Nephron (organoid): ENCODE measurements around the gene MKI67.
A peak's percentile ranks its signal among the peaks of the same experiment; 100 is the strongest.

ENCODE experiments used
- H3K27ac Mint-ChIP-seq, 3 experiments: 2 replicates each; pipeline ENCODE4 v1.8.0; 2020; ENCODE audit warnings: mixed read lengths in 3 of 3, mild to moderate bottlenecking in 2 of 3, moderate library complexity in 1 of 3
- H3K27me3 Mint-ChIP-seq: 2 replicates; pipeline ENCODE4 v1.8.0; 2021; ENCODE audit warnings: low read depth, mild to moderate bottlenecking, moderate library complexity, mixed read lengths
- H3K36me3 Mint-ChIP-seq: 2 replicates; pipeline ENCODE4 v1.8.0; 2020; ENCODE audit warnings: low read depth, mixed read lengths
- H3K4me1 Mint-ChIP-seq: 2 replicates; pipeline ENCODE4 v1.8.0; 2020; ENCODE audit warnings: mixed read lengths
- H3K4me3 Mint-ChIP-seq, 3 experiments: 2 replicates each; pipeline ENCODE4 v1.8.0; 2020; ENCODE audit warnings: mild to moderate bottlenecking in 3 of 3, mixed read lengths in 3 of 3, moderate library complexity in 2 of 3
- H3K9me3 Mint-ChIP-seq: 2 replicates; pipeline ENCODE4 v1.8.0; 2020; ENCODE audit warnings: mixed read lengths
- CTCF ChIP-seq, 3 experiments: fragments of 200-600 bp; sonication (generic); IDR thresholded peaks; one replicate each; pipeline ENCODE4 v1.5.0; 2021; ENCODE audit warnings: antibody characterized with exemption in 3 of 3; ENCODE audit not compliant: unreplicated experiment in 3 of 3

The MKI67 gene

DNA sequence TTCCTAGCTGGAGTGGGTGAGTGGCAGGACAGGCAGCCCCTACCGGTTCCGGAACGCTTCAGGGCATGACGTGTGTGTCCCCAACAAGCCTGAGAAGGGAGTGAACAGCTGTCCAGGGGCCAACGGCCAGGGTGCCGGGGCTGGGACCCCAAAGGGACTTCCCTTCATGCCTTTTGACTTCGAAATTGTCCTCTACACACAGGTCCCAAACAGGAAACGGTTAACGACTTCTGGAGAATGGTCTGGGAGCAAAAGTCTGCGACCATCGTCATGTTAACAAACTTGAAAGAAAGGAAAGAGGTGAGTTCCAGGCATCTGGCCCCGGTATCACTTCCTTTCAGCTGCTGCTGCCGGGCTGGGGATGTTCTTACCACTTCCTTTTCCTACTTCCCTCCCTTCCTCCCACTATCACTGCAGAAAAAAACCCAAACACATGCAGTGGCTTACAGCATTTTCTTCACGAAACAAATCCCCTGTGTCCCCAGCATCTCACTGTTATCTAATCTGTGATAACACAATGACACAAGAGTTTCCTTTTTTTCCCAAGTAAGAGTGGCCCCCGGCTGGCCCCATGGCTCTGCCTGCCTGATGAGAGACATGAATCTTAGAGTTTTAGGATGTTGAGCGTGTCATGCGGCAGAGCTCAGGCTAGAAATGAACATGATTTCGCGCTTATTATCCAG, 63.2 kb downstream of the MKI67 start:
- H3K4me1 Mint-ChIP-seq, result peaks cover 22% of the 10 kb centered on the region
- H3K27ac Mint-ChIP-seq, result peak overlapping the region in 1 of 3 experiments; percentile 40
- no peaks in the 10 kb centered on the region for H3K9me3 Mint-ChIP-seq
- peaks cover 9% of the 10 kb centered on the region for H3K36me3 Mint-ChIP-seq
- no peak overlapping the region for H3K4me3 Mint-ChIP-seq
- TF ChIP-seq CTCF (IDR thresholded peaks at IDR 0.05; ENCODE audit: unreplicated experiment in 3 of 3), result no peak
- H3K27me3 Mint-ChIP-seq, result peaks cover 9% of the 10 kb centered on the region

DNA sequence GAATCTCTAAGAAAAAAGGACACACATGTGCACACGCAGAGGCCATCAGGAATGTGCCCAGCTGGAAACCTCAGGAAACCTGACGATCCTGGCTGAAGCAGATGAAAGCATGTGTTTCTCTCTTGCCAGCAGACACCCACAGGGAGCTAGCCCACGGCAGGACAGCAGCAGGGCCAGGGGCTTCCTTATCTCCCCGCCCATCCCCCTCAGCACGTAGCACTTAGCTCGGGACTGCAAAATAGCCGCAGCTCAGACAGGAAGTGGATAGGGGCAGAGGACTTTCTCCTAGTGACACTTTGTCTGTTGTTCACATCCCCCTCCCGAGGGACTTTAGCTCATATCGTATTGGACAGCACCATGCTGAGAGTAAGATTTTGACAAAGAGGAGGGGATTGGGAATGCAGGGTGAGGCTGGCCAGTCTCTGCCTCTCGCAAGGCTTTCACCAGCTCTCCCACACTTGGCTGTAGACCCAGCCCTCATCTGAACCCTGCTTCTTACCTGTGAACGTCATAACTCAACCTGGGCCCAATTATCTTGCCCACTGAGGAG, 63.8 kb downstream of the MKI67 start:
- Mint-ChIP-seq H3K4me3 (no peak overlapping the region), H3K27me3 (peaks cover 9% of the 10 kb centered on the region), H3K36me3 (peaks cover 9% of the 10 kb centered on the region), H3K27ac (peak overlapping the region; percentile 5 to 40 (median 35)), H3K9me3 (no peaks in the 10 kb centered on the region), H3K4me1 (peaks cover 22% of the 10 kb centered on the region)
- no peak for TF ChIP-seq CTCF (IDR thresholded peaks at IDR 0.05; ENCODE audit: unreplicated experiment in 3 of 3)

- peak overlapping the region in 2 of 3 experiments; percentile 5 to 35 for H3K27ac Mint-ChIP-seq
- peaks cover 22% of the 10 kb centered on the region for H3K4me1 Mint-ChIP-seq
- H3K4me3 Mint-ChIP-seq, result no peak overlapping the region
- no peaks in the 10 kb centered on the region for H3K9me3 Mint-ChIP-seq
- peaks cover 4% of the 10 kb centered on the region for H3K36me3 Mint-ChIP-seq
- peaks cover 6% of the 10 kb centered on the region for H3K27me3 Mint-ChIP-seq
- TF ChIP-seq CTCF (IDR thresholded peaks at IDR 0.05; ENCODE audit: unreplicated experiment in 3 of 3), result no peak
These were observed 64.6 kb downstream of the MKI67 start for GRCh38 chr10:128061306-128062300.

DNA sequence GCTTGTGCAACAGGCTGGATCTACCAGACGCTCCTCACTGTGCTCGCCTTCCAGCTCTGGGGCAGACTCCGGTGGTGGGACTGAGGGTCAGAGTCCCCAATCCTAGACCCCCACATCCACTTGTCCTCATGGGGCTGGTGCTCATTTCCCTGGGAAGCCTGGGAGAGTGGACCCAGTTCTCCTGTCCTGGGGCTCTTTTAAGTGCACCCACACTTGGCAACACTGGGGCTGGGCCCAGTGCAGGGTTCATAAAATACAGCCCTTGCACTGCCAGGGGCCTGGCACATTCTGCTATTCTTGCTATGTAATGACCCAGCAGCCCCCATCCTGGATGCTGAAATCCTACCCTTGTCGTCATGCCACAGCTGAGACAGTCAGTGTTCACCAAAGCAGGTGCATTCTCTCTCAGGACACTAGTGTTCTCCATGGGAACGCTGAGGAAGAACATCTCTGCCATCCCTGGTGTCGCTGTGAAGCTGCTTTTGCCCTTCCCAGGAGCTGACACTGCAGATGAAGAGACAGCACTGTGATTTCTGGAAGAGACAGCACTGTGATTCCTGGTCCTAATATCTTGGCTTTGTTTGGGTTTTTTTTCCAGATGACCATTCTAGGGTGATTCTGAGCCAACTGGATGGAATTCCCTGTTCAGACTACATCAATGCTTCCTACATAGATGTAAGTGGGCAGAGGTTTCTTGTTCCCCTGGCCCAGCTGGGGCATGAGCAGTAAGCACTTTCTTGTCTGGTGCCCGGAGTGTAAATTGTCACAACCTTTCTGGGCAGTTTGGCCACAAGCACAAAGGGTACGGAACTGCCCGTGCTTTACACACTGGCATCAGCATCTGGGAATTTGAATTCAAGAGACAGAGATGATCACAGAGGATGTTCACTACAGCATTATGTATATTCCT, 65.6 kb downstream of the MKI67 start:
- Mint-ChIP-seq H3K27me3 (peaks cover 7% of the 10 kb centered on the region), H3K9me3 (no peaks in the 10 kb centered on the region), H3K27ac (no peak overlapping the region), H3K36me3 (no peaks in the 10 kb centered on the region), H3K4me3 (no peak overlapping the region), H3K4me1 (peaks cover 22% of the 10 kb centered on the region)
- no peak for TF ChIP-seq CTCF (IDR thresholded peaks at IDR 0.05; ENCODE audit: unreplicated experiment in 3 of 3)

- H3K4me1 Mint-ChIP-seq, result peaks cover 22% of the 10 kb centered on the region
- no peak overlapping the region for H3K4me3 Mint-ChIP-seq
- TF ChIP-seq CTCF (IDR thresholded peaks at IDR 0.05; ENCODE audit: unreplicated experiment in 3 of 3), result no peak
- H3K9me3 Mint-ChIP-seq, result no peaks in the 10 kb centered on the region
- peaks cover 9% of the 10 kb centered on the region for H3K27me3 Mint-ChIP-seq
- no peak overlapping the region for H3K27ac Mint-ChIP-seq
- H3K36me3 Mint-ChIP-seq, result no peaks in the 10 kb centered on the region
These were observed 66.3 kb downstream of the MKI67 start for GRCh38 chr10:128059982-128060293.
